GM10266 (cell line): Measurements from ENCODE around the gene TPTE2.

Experiments used
- DNase-seq: peaks from one replicate; pipeline ENCODE4 v3.0.0; 2012; ENCODE audit errors: extremely low spot score
- TF ChIP-seq, protein P1 (sequence below): IDR thresholded peaks from 2 replicates; pipeline ENCODE4 v1.5.1; 2012; ENCODE audit warnings: mild to moderate bottlenecking, low read depth; ENCODE audit not compliant: control insufficient read depth, insufficient read depth; ENCODE audit errors: missing control alignments

The TPTE2 gene

DNA sequence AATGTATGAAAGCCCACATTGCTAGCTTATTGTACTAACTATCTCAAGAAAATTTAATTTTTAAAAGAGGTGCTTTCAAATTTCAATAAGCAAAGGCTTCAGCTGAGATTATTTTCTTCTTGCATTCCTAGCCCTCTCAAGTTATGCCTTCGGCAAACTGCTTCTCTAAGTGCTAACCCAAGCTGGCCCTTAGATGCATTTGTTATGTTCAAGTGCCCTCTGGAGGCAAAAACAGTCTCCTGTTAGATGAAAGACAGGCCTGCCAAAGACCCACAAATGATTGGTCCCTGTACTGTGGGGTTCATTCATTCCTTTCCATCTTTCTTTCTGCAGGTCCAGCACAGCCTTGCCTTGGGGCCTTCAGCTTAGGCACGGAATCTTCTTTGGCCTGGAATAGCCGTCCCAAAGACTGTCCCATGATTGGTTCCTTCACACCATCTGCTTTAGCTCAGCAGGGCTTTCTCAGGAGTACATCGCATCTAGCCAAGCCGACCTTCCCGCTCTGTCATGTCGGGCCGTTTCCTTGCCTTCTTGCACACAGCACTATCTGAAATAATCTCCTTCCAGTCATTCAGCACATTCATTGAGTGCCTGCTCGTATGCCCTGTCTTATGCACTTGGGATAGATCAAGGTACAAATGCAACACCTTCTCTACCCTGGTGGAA is 26.4 kb upstream of the TPTE2 start:
- DNase-seq: no peak

DNA sequence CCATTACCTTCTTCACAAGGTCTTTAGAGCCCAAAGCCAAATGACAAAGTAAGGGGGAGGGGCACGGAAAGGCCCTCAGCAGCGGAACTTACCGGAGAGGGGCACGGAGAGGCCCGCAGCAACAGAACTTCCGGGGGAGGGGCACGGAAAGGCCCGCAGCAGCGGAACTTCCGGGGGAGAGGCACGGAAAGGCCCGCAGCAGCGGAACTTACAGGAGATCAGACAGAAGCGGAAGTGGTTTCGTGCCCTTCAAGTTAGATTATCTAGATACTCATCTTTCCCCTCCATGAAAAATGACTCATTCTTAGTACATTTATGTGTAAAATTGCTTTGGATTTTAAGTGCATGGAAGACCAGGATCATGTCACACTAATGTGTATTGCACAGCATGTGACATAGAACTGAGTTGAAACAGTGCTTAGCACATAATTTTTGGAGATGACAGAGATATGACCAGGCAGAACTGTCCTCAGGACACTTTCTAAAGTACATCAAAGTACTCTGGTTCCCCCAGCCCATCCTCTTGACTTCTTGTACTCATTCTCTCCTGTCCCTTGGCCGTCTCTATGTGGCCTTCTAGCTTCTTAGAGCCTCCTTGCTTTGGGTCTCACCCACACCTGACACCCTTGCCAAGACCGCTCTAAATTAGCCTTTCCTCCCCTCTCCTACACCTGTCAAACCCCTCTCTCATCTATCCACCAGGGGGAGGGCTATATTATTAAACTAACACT is 25.7 kb upstream of the TPTE2 start:
- TF ChIP-seq, protein P1, sequence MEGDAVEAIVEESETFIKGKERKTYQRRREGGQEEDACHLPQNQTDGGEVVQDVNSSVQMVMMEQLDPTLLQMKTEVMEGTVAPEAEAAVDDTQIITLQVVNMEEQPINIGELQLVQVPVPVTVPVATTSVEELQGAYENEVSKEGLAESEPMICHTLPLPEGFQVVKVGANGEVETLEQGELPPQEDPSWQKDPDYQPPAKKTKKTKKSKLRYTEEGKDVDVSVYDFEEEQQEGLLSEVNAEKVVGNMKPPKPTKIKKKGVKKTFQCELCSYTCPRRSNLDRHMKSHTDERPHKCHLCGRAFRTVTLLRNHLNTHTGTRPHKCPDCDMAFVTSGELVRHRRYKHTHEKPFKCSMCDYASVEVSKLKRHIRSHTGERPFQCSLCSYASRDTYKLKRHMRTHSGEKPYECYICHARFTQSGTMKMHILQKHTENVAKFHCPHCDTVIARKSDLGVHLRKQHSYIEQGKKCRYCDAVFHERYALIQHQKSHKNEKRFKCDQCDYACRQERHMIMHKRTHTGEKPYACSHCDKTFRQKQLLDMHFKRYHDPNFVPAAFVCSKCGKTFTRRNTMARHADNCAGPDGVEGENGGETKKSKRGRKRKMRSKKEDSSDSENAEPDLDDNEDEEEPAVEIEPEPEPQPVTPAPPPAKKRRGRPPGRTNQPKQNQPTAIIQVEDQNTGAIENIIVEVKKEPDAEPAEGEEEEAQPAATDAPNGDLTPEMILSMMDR: peak; percentile 30
- peak; percentile 65 for DNase-seq

More for the DNA sequence above, 26.4 kb upstream of the TPTE2 start:
- TF ChIP-seq, protein P1: peak; percentile 71

DNA sequence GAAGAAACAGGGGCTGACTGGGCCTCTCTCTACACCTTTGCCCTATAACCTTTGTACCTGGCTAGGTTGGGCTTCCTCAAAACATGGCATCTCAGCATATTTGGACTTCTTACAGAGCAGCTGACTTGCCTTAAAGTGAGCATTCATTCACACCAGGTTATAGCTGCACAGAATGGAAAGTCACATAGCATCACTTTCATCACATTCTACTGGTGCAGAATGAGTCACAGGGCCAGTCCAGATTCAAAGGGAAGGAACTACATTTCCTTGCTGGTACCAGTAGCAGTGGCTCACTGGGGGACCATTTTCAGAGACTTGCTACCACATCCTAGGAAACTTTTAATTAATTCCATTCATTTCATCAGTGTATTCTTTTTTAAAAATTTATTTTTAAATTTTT is 20.3 kb upstream of the TPTE2 start:
- no peak for DNase-seq
- TF ChIP-seq, protein P1: no peak

DNA sequence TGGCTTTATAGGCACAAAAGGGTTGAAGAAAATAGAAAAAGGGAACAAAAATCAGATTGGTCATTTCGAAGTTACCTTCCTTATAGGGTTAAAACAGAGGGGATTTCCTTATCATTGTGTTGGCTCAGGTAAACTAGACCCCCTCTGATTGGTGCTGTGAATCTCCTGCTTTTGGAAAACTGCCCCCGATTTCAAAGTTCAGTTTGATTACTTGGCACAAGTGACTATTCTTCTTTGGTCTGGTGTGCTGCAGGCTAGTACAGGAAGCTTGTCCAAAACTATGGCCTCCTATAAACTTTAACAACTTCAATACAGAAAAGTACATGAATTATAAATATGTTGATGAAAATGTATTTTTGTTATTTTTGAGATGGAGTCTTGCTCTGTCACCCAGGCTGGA is 13.9 kb upstream of the TPTE2 start:
- TF ChIP-seq, protein P1: no peak
- no peak for DNase-seq

DNA sequence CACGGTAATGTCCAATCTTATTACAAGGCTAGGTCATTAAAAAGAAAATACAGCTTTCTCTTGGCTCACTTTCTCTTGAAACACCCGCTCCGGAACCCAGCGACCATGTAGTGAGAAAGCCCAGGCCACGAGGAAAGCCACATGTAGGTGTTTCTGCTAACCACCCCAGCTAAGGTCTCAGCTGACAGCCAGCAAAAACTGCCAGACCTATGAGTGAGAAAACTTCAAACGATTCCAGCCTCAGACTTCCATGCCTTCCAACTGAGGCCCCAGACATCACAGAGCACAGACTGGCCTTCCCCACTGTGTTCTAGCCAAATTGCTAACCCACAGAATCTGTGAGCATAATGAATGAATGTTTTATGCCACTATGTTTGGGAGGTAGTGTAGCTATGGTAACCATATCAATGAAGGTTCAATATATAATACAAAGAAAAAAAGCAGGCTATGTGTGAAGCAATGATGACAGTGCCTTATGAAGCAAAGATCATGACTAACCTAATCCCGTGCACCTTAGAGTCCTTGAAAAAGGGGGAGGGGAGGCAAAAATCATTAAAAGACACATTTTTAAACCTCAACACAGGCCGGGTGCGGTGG is 11.9 kb upstream of the TPTE2 start:
- TF ChIP-seq, protein P1: no peak

DNA sequence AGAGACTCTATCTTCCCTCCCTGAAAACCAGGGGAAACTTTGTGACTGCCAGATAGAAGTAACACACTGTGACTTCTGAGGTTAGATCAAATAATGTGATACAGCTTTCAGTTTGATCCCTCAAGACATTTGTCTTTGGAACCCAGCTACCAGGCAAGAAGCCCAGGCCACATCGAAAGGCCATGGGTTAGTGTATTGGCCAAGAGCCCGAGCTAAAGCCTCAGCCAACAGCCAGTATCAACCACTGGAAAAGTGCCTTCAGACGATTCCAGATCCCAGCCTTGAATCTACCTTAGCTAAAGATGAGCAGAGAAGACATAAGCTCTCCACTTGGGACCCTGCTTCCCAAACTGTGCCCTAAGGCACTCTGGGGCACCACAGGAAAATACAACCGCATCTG is 10.9 kb upstream of the TPTE2 start:
- no peak for DNase-seq
- TF ChIP-seq, protein P1: no peak

More for the DNA sequence above, 11.9 kb upstream of the TPTE2 start:
- DNase-seq: no peak
